DND-41 (cell line): Measurements from ENCODE around the gene ABCD4.

Experiments
- ATAC-seq: fragments of 200-7000 bp; cut with Tn5 transposase; 3 replicates; pipeline ENCODE4 v1.9.1; 2021; ENCODE audit warnings: low read depth; ENCODE audit not compliant: insufficient read depth
- DNase-seq: peaks from one replicate; pipeline ENCODE4 v3.0.0-alpha.2; 2020
- H2AFZ ChIP-seq: 2 replicates; pipeline ENCODE4 v1.6.0; 2012; ENCODE audit warnings: low read depth, low read length
- H3K27ac ChIP-seq: 2 replicates; pipeline ENCODE4 v1.5.1; 2012; ENCODE audit warnings: low read length, inconsistent platforms
- H3K27me3 ChIP-seq: fragments of 200-600 bp; sonication (generic); 2 replicates; pipeline ENCODE4 v1.6.0; 2012; ENCODE audit warnings: low read length, mild to moderate bottlenecking, inconsistent platforms; ENCODE audit not compliant: insufficient read depth, poor library complexity
- H3K36me3 ChIP-seq: 2 replicates; pipeline ENCODE4 v1.5.1; 2012; ENCODE audit warnings: low read length, inconsistent platforms; ENCODE audit not compliant: insufficient read depth
- H3K4me1 ChIP-seq: 2 replicates; pipeline ENCODE4 v1.5.1; 2012; ENCODE audit warnings: mild to moderate bottlenecking, low read length; ENCODE audit not compliant: insufficient read depth
- H3K4me2 ChIP-seq: 2 replicates; pipeline ENCODE4 v1.6.0; 2012; ENCODE audit warnings: mild to moderate bottlenecking, moderate library complexity, low read length, inconsistent platforms; ENCODE audit not compliant: insufficient read depth
- H3K4me3 ChIP-seq, 2 experiments: fragments of 200-600 bp in 1 of 2; shearing (Covaris generic) in 1 of 2; 2 replicates each; pipeline ENCODE4 v1.5.1; 2012 to 2016; ENCODE audit warnings: inconsistent platforms in 2 of 2, low read length in 2 of 2, mild to moderate bottlenecking in 2 of 2, low read depth in 1 of 2, moderate library complexity in 1 of 2
- H3K79me2 ChIP-seq: 2 replicates; pipeline ENCODE4 v1.6.0; 2012; ENCODE audit warnings: low read length, inconsistent platforms; ENCODE audit not compliant: insufficient read depth
- H3K9ac ChIP-seq: 2 replicates; pipeline ENCODE4 v1.6.0; 2012; ENCODE audit warnings: low read depth, mild to moderate bottlenecking, inconsistent platforms, low read length, moderate library complexity
- H3K9me3 ChIP-seq: 2 replicates; pipeline ENCODE4 v1.5.1; 2012; ENCODE audit warnings: low read length, moderate library complexity, mild to moderate bottlenecking, inconsistent platforms; ENCODE audit not compliant: insufficient read depth, severe bottlenecking
- H4K20me1 ChIP-seq: 2 replicates; pipeline ENCODE4 v1.6.0; 2012; ENCODE audit warnings: low read length; ENCODE audit not compliant: insufficient read depth
- EZH2 ChIP-seq: IDR thresholded peaks from 3 replicates; pipeline ENCODE4 v1.6.1; 2012; ENCODE audit warnings: borderline replicate concordance, low read depth, mild to moderate bottlenecking, moderate library complexity, low read length, inconsistent platforms; ENCODE audit not compliant: severe bottlenecking
- TF ChIP-seq, protein P1 (sequence below): IDR thresholded peaks from 2 replicates; pipeline ENCODE4 v1.5.1; 2012; ENCODE audit warnings: borderline replicate concordance, low read length, moderate library complexity, mild to moderate bottlenecking; ENCODE audit not compliant: poor library complexity, severe bottlenecking; ENCODE audit errors: extremely low read depth

ABCD4 gene

GRCh38 chr14:74258764-74259035, 44.0 kb downstream of the ABCD4 start:
- H4K20me1 ChIP-seq: no peaks in the 10 kb centered on the region
- DNase-seq (no peak), ATAC-seq (no peak)

DNA sequence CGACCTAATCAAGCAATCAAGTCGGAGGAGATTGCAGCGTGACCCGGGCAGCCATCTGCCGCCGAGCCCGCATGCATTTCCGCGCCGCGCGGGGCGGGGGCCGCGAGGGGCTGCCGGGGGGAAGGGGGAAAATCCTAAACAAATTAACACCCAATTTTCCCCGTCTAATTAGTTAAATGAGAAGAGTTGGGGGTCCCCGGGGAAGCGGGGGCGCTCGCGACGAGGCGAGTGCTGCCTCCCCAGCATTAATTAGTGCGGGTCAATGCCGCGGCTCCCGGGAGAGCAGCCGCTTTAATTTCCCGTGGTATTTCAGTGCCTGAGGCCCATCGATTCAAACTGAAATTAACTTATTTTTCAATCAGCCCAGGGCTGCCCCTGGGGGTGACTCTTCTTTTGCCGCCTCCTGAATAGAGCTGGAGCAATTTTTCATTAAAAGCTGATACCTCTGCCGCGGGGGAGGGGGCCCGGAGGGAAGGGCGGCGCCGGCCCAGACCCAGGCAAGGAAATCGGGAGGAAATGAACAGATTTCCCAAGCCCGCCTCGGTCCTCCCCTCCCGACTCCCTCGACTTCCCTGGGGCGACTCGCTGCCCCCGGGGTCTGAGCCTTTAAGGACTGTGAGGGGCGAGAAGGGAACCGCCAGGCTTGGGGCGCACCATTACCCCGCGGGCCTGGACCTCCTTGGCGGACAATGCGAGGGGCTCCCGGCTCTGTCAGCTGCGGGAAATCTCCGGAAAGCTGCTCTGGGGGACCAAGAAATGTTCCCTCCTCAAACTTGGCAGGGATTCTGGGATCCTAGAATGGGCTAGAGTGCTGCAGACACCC, 44.6 kb downstream of the ABCD4 start:
- Histone ChIP-seq H3K79me2 (no peaks in the 10 kb centered on the region), H3K27ac (peak overlapping the region; percentile 0; the same call in 1 of the 2 replicates), H3K36me3 (no peaks in the 10 kb centered on the region), H3K4me2 (peak overlapping the region; percentile 71), H3K27me3 (peaks cover 3% of the 10 kb centered on the region), H3K4me1 (peaks cover 15% of the 10 kb centered on the region), H2AFZ (peak overlapping the region; percentile 68), H3K9ac (peak overlapping the region; percentile 59), H4K20me1 (no peaks in the 10 kb centered on the region), H3K9me3 (no peaks in the 10 kb centered on the region), H3K4me3 (peak overlapping the region; percentile 34 to 59)
- DNase-seq (no peak), ATAC-seq (peak; percentile 63)
- peak; percentile 37 for TF ChIP-seq EZH2
- TF ChIP-seq, protein P1, sequence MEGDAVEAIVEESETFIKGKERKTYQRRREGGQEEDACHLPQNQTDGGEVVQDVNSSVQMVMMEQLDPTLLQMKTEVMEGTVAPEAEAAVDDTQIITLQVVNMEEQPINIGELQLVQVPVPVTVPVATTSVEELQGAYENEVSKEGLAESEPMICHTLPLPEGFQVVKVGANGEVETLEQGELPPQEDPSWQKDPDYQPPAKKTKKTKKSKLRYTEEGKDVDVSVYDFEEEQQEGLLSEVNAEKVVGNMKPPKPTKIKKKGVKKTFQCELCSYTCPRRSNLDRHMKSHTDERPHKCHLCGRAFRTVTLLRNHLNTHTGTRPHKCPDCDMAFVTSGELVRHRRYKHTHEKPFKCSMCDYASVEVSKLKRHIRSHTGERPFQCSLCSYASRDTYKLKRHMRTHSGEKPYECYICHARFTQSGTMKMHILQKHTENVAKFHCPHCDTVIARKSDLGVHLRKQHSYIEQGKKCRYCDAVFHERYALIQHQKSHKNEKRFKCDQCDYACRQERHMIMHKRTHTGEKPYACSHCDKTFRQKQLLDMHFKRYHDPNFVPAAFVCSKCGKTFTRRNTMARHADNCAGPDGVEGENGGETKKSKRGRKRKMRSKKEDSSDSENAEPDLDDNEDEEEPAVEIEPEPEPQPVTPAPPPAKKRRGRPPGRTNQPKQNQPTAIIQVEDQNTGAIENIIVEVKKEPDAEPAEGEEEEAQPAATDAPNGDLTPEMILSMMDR: no peak

More at GRCh38 chr14:74258764-74259035, 44.0 kb downstream of the ABCD4 start:
- no peaks in the 10 kb centered on the region for H3K9me3 ChIP-seq
- TF ChIP-seq, protein P1: no peak
- no peak for TF ChIP-seq EZH2
- H3K4me2 ChIP-seq: no peak overlapping the region
- no peak overlapping the region for H3K9ac ChIP-seq
- no peak overlapping the region for H2AFZ ChIP-seq
- H3K79me2 ChIP-seq: no peaks in the 10 kb centered on the region
- H3K27ac ChIP-seq: no peak overlapping the region
- peaks cover 15% of the 10 kb centered on the region for H3K4me1 ChIP-seq
- peaks cover 3% of the 10 kb centered on the region for H3K27me3 ChIP-seq
- no peaks in the 10 kb centered on the region for H3K36me3 ChIP-seq
- H3K4me3 ChIP-seq: no peak overlapping the region

DNA sequence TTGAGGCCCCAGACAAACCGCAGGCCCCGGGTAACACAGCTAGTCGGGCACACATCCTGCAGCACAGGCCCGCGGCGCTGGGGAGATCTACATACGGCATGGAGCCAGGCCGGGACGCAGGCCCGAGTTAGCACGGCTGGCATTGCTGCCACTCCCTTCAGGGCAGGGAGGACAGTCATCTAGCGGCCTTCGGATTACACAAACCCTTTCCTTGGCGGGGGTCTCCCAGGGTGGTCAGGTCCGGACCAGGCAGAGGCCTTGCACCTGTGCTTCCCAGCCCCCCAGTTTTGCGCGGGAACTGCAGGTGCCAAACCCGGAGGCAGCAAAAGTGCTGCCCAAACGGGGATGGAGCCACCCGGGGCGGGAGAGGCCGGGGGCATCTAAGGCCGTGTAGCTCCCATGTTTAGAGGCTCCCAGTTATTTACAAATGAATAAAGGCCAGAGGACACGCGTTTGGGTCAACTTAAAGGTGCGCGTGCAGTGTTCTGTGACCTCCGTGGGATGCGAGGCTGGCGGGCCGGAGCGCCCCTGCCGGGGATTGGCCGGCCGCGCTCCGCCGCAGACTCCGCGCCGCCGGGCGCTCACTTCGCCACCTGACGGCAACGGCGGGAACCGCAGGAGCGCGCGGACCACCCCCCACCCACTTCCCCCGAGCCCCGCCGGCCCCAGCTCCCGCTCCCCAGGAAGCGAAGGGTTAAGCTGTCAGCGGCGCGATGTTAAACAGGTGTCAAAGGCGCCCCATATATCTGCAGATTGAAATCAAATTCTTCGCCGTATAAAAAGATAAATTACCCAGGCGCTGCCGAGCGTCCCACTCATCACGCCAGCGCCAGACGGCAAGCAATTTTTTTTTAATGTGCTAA, 45.4 kb downstream of the ABCD4 start:
- no peaks in the 10 kb centered on the region for H3K9me3 ChIP-seq
- H3K79me2 ChIP-seq: no peaks in the 10 kb centered on the region
- peaks cover 15% of the 10 kb centered on the region for H3K4me1 ChIP-seq
- DNase-seq (peak; percentile 83), ATAC-seq (peak; percentile 92)
- no peaks in the 10 kb centered on the region for H3K36me3 ChIP-seq
- H3K4me3 ChIP-seq: peak overlapping the region; percentile 34 to 59
- no peak for TF ChIP-seq EZH2
- TF ChIP-seq, protein P1: peak; percentile 79
- H2AFZ ChIP-seq: peak overlapping the region; percentile 95
- peak overlapping the region; percentile 59 for H3K9ac ChIP-seq
- H3K4me2 ChIP-seq: peak overlapping the region; percentile 71
- H3K27ac ChIP-seq: peak overlapping the region; percentile 0; the same call in 1 of the 2 replicates
- no peaks in the 10 kb centered on the region for H4K20me1 ChIP-seq
- peaks cover 3% of the 10 kb centered on the region for H3K27me3 ChIP-seq
